Activated CD4-positive, alpha-beta T cell treated with anti-CD3 and anti-CD28 coated beads, Interleukin-2, amount 10 ng/mL, durations not matched to agents 7 days and 5 days (primary cell): ENCODE results near the gene RNF213. TPM values are rescaled to one million over a fixed set of nuclear protein-coding genes. Genes with fewer than 3 reads are reported as not detected.

ENCODE experiments used
- CTCF ChIA-PET: fragments of 350-600 bp; sonication (Branson Sonifier 250); formaldehyde crosslinking; loops from one replicate; lab custom pipeline; 2021; ENCODE audit warnings: antibody characterized with exemption; lab: Charles Lee
- POLR2A ChIA-PET: fragments of 350-600 bp; sonication (Branson Sonifier 250); formaldehyde crosslinking; loops from one replicate; lab custom pipeline; 2021; ENCODE audit warnings: antibody characterized with exemption; lab: Charles Lee
- DNase-seq: peaks from one replicate; pipeline ENCODE4 v3.0.0-alpha.2; 2020
- H3K27ac Mint-ChIP-seq: one replicate; pipeline ENCODE4 v1.8.0; 2021; ENCODE audit warnings: mild to moderate bottlenecking, moderate library complexity, mixed read lengths
- H3K27me3 Mint-ChIP-seq: one replicate; pipeline ENCODE4 v1.8.0; 2021; ENCODE audit warnings: mixed read lengths
- H3K36me3 Mint-ChIP-seq: one replicate; pipeline ENCODE4 v1.8.0; 2021; ENCODE audit warnings: low read depth, mixed read lengths
- H3K4me1 Mint-ChIP-seq: one replicate; pipeline ENCODE4 v1.8.0; 2021; ENCODE audit warnings: mixed read lengths
- H3K4me3 Mint-ChIP-seq: one replicate; pipeline ENCODE4 v1.8.0; 2021; ENCODE audit warnings: mild to moderate bottlenecking, moderate library complexity, mixed read lengths
- H3K9me3 Mint-ChIP-seq: one replicate; pipeline ENCODE4 v1.8.0; 2021; ENCODE audit warnings: mixed read lengths
- total RNA-seq, 2 experiments: library from RNA; stranded (reverse); gene quantifications; one replicate each; pipeline ENCODE4 v1.2.3, GENCODE V29; 2021

Gene RNF213
- total RNA-seq, 2 experiments from 2014 or later = 579 to 602 TPM

GRCh38 chr17:80431246-80432195 is 170.9 kb downstream of the RNF213 start:
- DNase-seq = no peak
- Mint-ChIP-seq H3K9me3 (no peaks in the 10 kb centered on the region), H3K4me1 (peaks cover 4% of the 10 kb centered on the region), H3K36me3 (no peaks in the 10 kb centered on the region), H3K27me3 (no peaks in the 10 kb centered on the region), H3K27ac (no peak overlapping the region), H3K4me3 (no peak overlapping the region)
- ChIA-PET CTCF (no interaction called here), POLR2A (no interaction called here)

- CTCF ChIA-PET = no interaction called here
- no peaks in the 10 kb centered on the region for H3K36me3 Mint-ChIP-seq
Measured at GRCh38 chr17:80432350-80432955, 171.8 kb downstream of the RNF213 start.

DNA sequence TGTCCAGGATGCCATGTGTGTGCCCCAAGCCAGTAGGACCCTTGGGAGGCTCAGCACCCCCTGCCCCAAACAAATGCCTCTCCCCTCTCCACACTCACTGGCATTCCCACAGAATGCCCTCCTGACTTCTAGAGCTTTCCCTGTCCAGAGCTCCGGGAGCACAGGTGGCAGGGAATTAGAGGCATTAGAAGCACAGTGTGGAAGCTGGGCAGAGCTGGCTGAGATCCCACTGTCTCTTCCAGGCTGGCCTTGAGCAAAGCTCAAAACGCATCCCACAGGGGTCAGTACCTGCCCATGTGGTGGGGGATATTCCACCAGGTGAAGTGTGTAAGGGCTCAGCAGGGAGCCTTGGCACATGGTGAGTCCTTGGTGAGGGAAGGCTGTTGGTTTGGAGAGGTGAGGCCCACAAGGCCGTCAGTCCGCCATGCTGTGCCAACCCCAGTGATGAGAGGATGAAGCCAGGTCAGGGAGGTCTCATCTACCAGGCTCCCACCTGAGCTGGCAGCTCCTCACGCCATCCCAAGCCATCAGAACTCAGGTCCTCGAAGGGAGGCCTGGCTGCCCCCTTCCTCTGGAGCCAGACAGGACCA is 172.4 kb downstream of the RNF213 start:
- Mint-ChIP-seq H3K27ac (no peak overlapping the region), H3K36me3 (no peaks in the 10 kb centered on the region), H3K9me3 (no peaks in the 10 kb centered on the region), H3K27me3 (no peaks in the 10 kb centered on the region), H3K4me3 (no peak overlapping the region), H3K4me1 (no peaks in the 10 kb centered on the region)
- ChIA-PET CTCF (no interaction called here), POLR2A (no interaction called here)
- DNase-seq = no peak

More at GRCh38 chr17:80432350-80432955, 171.8 kb downstream of the RNF213 start:
- no peak overlapping the region for H3K27ac Mint-ChIP-seq
- POLR2A ChIA-PET = no interaction called here
- no peaks in the 10 kb centered on the region for H3K4me1 Mint-ChIP-seq
- no peak for DNase-seq
- H3K27me3 Mint-ChIP-seq = no peaks in the 10 kb centered on the region
- H3K9me3 Mint-ChIP-seq = no peaks in the 10 kb centered on the region
- H3K4me3 Mint-ChIP-seq = no peak overlapping the region

DNA sequence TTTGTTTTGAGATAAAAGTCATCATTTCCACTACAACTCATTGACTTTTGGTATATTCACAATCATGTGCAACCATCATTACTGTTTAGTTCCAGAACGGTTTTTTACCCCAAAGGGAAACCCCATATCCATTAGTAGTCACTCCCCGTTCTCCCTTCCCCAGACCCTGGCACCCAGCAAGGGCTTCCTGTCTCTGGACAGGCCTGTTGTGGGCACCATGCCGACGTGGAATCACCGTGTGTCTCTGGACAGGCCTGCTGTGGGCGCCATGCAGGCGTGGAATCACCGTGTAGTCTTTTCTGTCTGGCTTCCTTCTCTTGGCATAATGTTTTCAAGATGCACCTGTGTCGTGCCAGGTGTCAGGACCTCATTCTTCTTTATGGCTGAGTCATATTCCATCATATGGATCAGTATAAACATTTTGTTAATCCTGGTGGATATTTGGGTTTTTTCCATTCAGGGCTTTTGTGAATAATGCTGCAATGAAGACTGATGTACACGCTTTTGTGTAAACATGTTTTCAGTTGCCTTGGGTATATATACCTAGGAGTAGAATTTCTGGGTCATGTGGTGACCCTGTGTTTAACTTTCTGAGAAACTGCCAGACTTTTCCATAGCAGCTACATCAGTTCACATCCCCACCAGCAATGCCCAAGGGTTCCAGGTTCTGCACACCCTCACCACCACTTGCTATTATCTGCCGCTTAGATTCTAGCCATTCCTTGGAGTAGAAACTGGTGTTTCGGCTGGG is 173.4 kb downstream of the RNF213 start:
- H3K27ac Mint-ChIP-seq = no peak overlapping the region
- DNase-seq = no peak
- no peaks in the 10 kb centered on the region for H3K27me3 Mint-ChIP-seq

GRCh38 chr17:80437532-80437931 is 176.9 kb downstream of the RNF213 start:
- H3K27me3 Mint-ChIP-seq = no peaks in the 10 kb centered on the region
- ChIA-PET CTCF (interaction anchor here (0.6 to 3.1 kb wide), 2 partner anchors 10 to 1162 kb away, joined by 3 to 9 read pairs; no protein-coding TSS in a partner anchor), POLR2A (no interaction called here)
- H3K36me3 Mint-ChIP-seq = no peaks in the 10 kb centered on the region
- no peak overlapping the region for H3K4me3 Mint-ChIP-seq
- no peak for DNase-seq
- H3K27ac Mint-ChIP-seq = no peak overlapping the region
- H3K9me3 Mint-ChIP-seq = no peaks in the 10 kb centered on the region
- H3K4me1 Mint-ChIP-seq = no peaks in the 10 kb centered on the region

More for the DNA sequence above, 173.4 kb downstream of the RNF213 start:
- Mint-ChIP-seq H3K9me3 (no peaks in the 10 kb centered on the region), H3K36me3 (no peaks in the 10 kb centered on the region), H3K4me1 (no peaks in the 10 kb centered on the region), H3K4me3 (no peak overlapping the region)
- ChIA-PET POLR2A (no interaction called here), CTCF (no interaction called here)

DNA sequence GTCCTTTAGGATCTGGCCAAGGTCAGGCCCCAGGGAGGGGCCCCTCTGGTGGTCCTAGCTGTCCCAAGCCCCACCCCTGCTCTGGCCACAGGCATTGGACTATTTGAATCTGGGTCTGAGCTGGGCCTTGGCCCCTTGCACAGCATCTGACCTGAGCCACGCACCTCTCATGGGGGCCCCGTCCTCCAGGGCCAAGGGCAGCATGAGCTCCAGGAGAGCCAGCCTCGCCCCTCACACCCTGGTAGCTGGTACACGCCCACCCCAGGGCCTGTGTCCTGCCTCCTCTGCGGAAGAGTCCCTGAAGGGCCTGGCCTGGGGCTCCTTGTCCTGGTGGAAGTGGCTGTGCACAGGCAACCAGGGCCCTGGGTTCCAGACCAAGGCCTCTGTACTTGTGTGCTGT is 178.2 kb downstream of the RNF213 start:
- POLR2A ChIA-PET = no interaction called here
- H3K4me3 Mint-ChIP-seq = no peak overlapping the region
- no peaks in the 10 kb centered on the region for H3K4me1 Mint-ChIP-seq
- no peak for DNase-seq
- H3K9me3 Mint-ChIP-seq = no peaks in the 10 kb centered on the region
- H3K36me3 Mint-ChIP-seq = no peaks in the 10 kb centered on the region
- H3K27me3 Mint-ChIP-seq = peaks cover 4% of the 10 kb centered on the region
- no peak overlapping the region for H3K27ac Mint-ChIP-seq
- CTCF ChIA-PET = interaction anchor here (3.1 kb wide), 1 partner anchor 11 kb away, joined by 9 read pairs; no protein-coding TSS in a partner anchor

GRCh38 chr17:80439499-80439898 is 178.8 kb downstream of the RNF213 start:
- no peak for DNase-seq
- ChIA-PET POLR2A (no interaction called here), CTCF (interaction anchor here (3.1 kb wide), 1 partner anchor 12 kb away, joined by 9 read pairs; no protein-coding TSS in a partner anchor)
- H3K27ac Mint-ChIP-seq = no peak overlapping the region
- no peak overlapping the region for H3K4me3 Mint-ChIP-seq
- no peaks in the 10 kb centered on the region for H3K4me1 Mint-ChIP-seq
- H3K9me3 Mint-ChIP-seq = no peaks in the 10 kb centered on the region
- H3K36me3 Mint-ChIP-seq = no peaks in the 10 kb centered on the region
- H3K27me3 Mint-ChIP-seq = peaks cover 4% of the 10 kb centered on the region

DNA sequence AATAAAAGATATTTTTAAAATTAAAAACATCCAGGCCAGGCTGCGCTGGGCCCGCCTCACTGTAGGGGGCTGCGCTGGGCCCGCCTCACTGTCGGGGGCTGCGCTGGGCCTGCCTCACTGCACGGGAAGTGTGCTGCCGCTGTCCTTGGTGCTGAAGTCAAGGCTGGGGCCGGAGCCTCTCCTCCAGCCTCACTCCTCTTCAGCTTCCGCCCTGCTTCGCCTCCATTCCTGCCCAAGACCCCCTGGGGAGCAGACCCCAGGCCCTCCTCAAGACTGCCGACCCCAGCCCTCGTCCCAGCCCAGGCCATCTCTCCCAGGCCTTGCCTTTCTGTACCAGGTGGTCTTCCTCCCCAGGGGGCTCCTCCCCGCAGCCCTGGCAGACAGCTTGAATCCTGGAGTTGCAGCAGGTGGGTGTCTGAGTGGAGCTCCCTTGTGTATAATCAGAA is 180.5 kb downstream of the RNF213 start:
- peaks cover 4% of the 10 kb centered on the region for H3K27me3 Mint-ChIP-seq
- CTCF ChIA-PET = interaction anchor here (0.9 to 1.4 kb wide), 2 partner anchors 12 to 14 kb away, joined by 3 to 5 read pairs; no protein-coding TSS in a partner anchor
- H3K9me3 Mint-ChIP-seq = no peaks in the 10 kb centered on the region
- no peaks in the 10 kb centered on the region for H3K4me1 Mint-ChIP-seq
- H3K36me3 Mint-ChIP-seq = no peaks in the 10 kb centered on the region
- DNase-seq = peak; percentile 72
- POLR2A ChIA-PET = no interaction called here
- H3K4me3 Mint-ChIP-seq = no peak overlapping the region
- peak overlapping the region; percentile 9 for H3K27ac Mint-ChIP-seq

GRCh38 chr17:80441598-80442322 is 181.1 kb downstream of the RNF213 start:
- H3K4me3 Mint-ChIP-seq = no peak overlapping the region
- H3K4me1 Mint-ChIP-seq = no peaks in the 10 kb centered on the region
- H3K36me3 Mint-ChIP-seq = no peaks in the 10 kb centered on the region
- no peak for DNase-seq
- ChIA-PET POLR2A (no interaction called here), CTCF (interaction anchor here (1.4 kb wide), 1 partner anchor 15 kb away, joined by 5 read pairs; no protein-coding TSS in a partner anchor)
- H3K27me3 Mint-ChIP-seq = peaks cover 4% of the 10 kb centered on the region
- H3K9me3 Mint-ChIP-seq = no peaks in the 10 kb centered on the region
- H3K27ac Mint-ChIP-seq = peak overlapping the region; percentile 9

- Mint-ChIP-seq H3K4me1 (no peaks in the 10 kb centered on the region), H3K9me3 (no peaks in the 10 kb centered on the region), H3K27me3 (peaks cover 4% of the 10 kb centered on the region), H3K4me3 (no peak overlapping the region), H3K27ac (no peak overlapping the region), H3K36me3 (no peaks in the 10 kb centered on the region)
- ChIA-PET CTCF (interaction anchor here (0.9 kb wide), 1 partner anchor 550 kb away, joined by 3 read pairs; no protein-coding TSS in a partner anchor), POLR2A (no interaction called here)
- DNase-seq = no peak
Measured at GRCh38 chr17:80442323-80442659, 181.6 kb downstream of the RNF213 start.

DNA sequence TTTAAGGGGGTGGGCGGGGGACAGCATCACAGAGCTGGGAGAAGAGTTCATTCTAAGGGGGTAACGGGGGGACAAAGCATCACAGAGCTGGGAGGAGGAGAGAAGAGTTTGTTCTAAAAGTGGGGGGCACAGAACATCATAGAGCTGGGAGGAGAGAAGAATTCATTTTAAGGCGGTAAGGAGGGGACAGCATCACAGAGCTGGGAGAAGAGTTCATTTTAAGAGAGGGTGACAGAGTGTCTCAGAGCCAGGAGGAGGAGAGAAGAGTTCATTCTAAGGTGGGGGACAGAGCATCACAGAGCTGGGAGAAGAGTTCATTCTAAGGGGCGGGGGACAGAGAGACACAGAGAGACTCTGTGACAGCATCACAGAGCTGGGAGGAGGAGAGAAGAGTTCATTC is 182.1 kb downstream of the RNF213 start:
- no peaks in the 10 kb centered on the region for H3K4me1 Mint-ChIP-seq
- ChIA-PET POLR2A (no interaction called here), CTCF (interaction anchor here (0.9 kb wide), 1 partner anchor 550 kb away, joined by 3 read pairs; no protein-coding TSS in a partner anchor)
- peaks cover 4% of the 10 kb centered on the region for H3K27me3 Mint-ChIP-seq
- H3K27ac Mint-ChIP-seq = no peak overlapping the region
- no peak overlapping the region for H3K4me3 Mint-ChIP-seq
- H3K36me3 Mint-ChIP-seq = no peaks in the 10 kb centered on the region
- DNase-seq = no peak
- no peaks in the 10 kb centered on the region for H3K9me3 Mint-ChIP-seq

- no peak for DNase-seq
- Mint-ChIP-seq H3K27ac (no peak overlapping the region), H3K27me3 (peaks cover 4% of the 10 kb centered on the region), H3K9me3 (no peaks in the 10 kb centered on the region), H3K4me1 (no peaks in the 10 kb centered on the region), H3K36me3 (no peaks in the 10 kb centered on the region), H3K4me3 (no peak overlapping the region)
- CTCF ChIA-PET = no interaction called here
- POLR2A ChIA-PET = no interaction called here
Measured at GRCh38 chr17:80443498-80443897, 182.8 kb downstream of the RNF213 start.
